ENCODE results near the gene CCHCR1. TPM values are rescaled to one million over a fixed set of nuclear protein-coding genes. Genes with fewer than 3 reads are reported as not detected.
"Not testable (repeated sequence)": the region's sequence is repeated elsewhere in the genome, so short reads cannot be mapped to it uniquely, and the experiment has no call there.

The CCHCR1 gene
- polyA plus RNA-seq (2013, experiment 1 of 2), result 22.6 TPM
- 21.6 TPM for polyA plus RNA-seq (2013, experiment 2 of 2)

- Histone ChIP-seq H3K4me3 (ENCODE audit: extremely low read depth, insufficient read depth, low read length, poor library complexity, severe bottlenecking) (peak within 1 kb of the TSS; percentile 74), H3K4me1 (ENCODE audit: control insufficient read depth, insufficient read depth, low read length, poor library complexity, severe bottlenecking) (peaks cover 5% of the 10 kb centered on the region), H3K9me3 (ENCODE audit: control insufficient read depth, low read length) (no peaks in the 10 kb centered on the region), H3K27ac (ENCODE audit: low read depth, low read length, severe bottlenecking) (no peak within 1 kb of the TSS), H3K36me3 (ENCODE audit: control insufficient read depth, insufficient read depth, low read length) (peaks cover 41% of the 10 kb centered on the region)
- 8 to 12% methylated on average over 11 to 12 of the region's 14 CpGs for WGBS, 2 experiments (ENCODE audit: insufficient coverage in 2 of 2)
Observed at GRCh38 chr6:31157513-31158139, at the start of gene CCHCR1. TSS of gene CCHCR1 (minus strand) at chr6:31157802. CDS start at chr6:31157600, 202 bp downstream.

GRCh38 chr6:31205638-31206037, 48.0 kb upstream of the CCHCR1 start:
- Histone ChIP-seq H3K4me1 (ENCODE audit: control insufficient read depth, insufficient read depth, low read length, poor library complexity, severe bottlenecking) (peaks cover 13% of the 10 kb centered on the region), H3K4me3 (ENCODE audit: extremely low read depth, insufficient read depth, low read length, poor library complexity, severe bottlenecking) (no peak overlapping the region), H3K9me3 (ENCODE audit: control insufficient read depth, low read length) (peaks cover 3% of the 10 kb centered on the region), H3K27ac (ENCODE audit: low read depth, low read length, severe bottlenecking) (no peak overlapping the region), H3K36me3 (ENCODE audit: control insufficient read depth, insufficient read depth, low read length) (no peaks in the 10 kb centered on the region)
- 83 to 94% methylated on average over 1 to 2 of the region's 2 CpGs for WGBS, 2 experiments (ENCODE audit: insufficient coverage in 2 of 2)

GRCh38 chr6:31204751-31205145, 47.1 kb upstream of the CCHCR1 start:
- peaks cover 13% of the 10 kb centered on the region for H3K4me1 ChIP-seq (ENCODE audit: control insufficient read depth, insufficient read depth, low read length, poor library complexity, severe bottlenecking)
- no peak overlapping the region for H3K27ac ChIP-seq (ENCODE audit: low read depth, low read length, severe bottlenecking)
- no peaks in the 10 kb centered on the region for H3K36me3 ChIP-seq (ENCODE audit: control insufficient read depth, insufficient read depth, low read length)
- H3K4me3 ChIP-seq (ENCODE audit: extremely low read depth, insufficient read depth, low read length, poor library complexity, severe bottlenecking), result no peak overlapping the region
- 79% methylated on average over 3 of the region's 4 CpGs for WGBS, 2 experiments (ENCODE audit: insufficient coverage in 2 of 2)
- H3K9me3 ChIP-seq (ENCODE audit: control insufficient read depth, low read length), result peaks cover 3% of the 10 kb centered on the region

GRCh38 chr6:31203345-31203979, 45.9 kb upstream of the CCHCR1 start:
- Histone ChIP-seq H3K27ac (ENCODE audit: low read depth, low read length, severe bottlenecking) (peak overlapping the region; percentile 58), H3K4me3 (ENCODE audit: extremely low read depth, insufficient read depth, low read length, poor library complexity, severe bottlenecking) (no peak overlapping the region), H3K9me3 (ENCODE audit: control insufficient read depth, low read length) (peaks cover 3% of the 10 kb centered on the region), H3K4me1 (ENCODE audit: control insufficient read depth, insufficient read depth, low read length, poor library complexity, severe bottlenecking) (peaks cover 13% of the 10 kb centered on the region), H3K36me3 (ENCODE audit: control insufficient read depth, insufficient read depth, low read length) (no peaks in the 10 kb centered on the region)
- WGBS, 2 experiments (ENCODE audit: insufficient coverage in 2 of 2), result 60% methylated on average over 2 of the region's 5 CpGs; no CpG with 5 or more reads in 1 of the 2 experiments

GRCh38 chr6:31202259-31203166, 44.9 kb upstream of the CCHCR1 start:
- Histone ChIP-seq H3K4me3 (ENCODE audit: extremely low read depth, insufficient read depth, low read length, poor library complexity, severe bottlenecking) (no peak overlapping the region), H3K9me3 (ENCODE audit: control insufficient read depth, low read length) (peaks cover 3% of the 10 kb centered on the region), H3K36me3 (ENCODE audit: control insufficient read depth, insufficient read depth, low read length) (no peaks in the 10 kb centered on the region), H3K27ac (ENCODE audit: low read depth, low read length, severe bottlenecking) (no peak overlapping the region), H3K4me1 (ENCODE audit: control insufficient read depth, insufficient read depth, low read length, poor library complexity, severe bottlenecking) (peaks cover 13% of the 10 kb centered on the region)
- 48 to 84% methylated on average over 3 to 7 of the region's 11 CpGs for WGBS, 2 experiments (ENCODE audit: insufficient coverage in 2 of 2)

- not testable (repeated sequence) for H3K4me3 ChIP-seq (ENCODE audit: extremely low read depth, insufficient read depth, low read length, poor library complexity, severe bottlenecking); H3K36me3 ChIP-seq (ENCODE audit: control insufficient read depth, insufficient read depth, low read length); H3K9me3 ChIP-seq (ENCODE audit: control insufficient read depth, low read length); H3K27ac ChIP-seq (ENCODE audit: low read depth, low read length, severe bottlenecking)
- WGBS, 2 experiments (ENCODE audit: insufficient coverage in 2 of 2), result 100% methylated on average over 1 of the region's 4 CpGs; no CpG with 5 or more reads in 1 of the 2 experiments
- H3K4me1 ChIP-seq (ENCODE audit: control insufficient read depth, insufficient read depth, low read length, poor library complexity, severe bottlenecking), result peaks cover 10% of the 10 kb centered on the region
Observed at GRCh38 chr6:31199105-31199452, 41.5 kb upstream of the CCHCR1 start.

- 3 to 4% methylated on average over 36 of the region's 45 CpGs for WGBS, 2 experiments (ENCODE audit: insufficient coverage in 2 of 2)
- Histone ChIP-seq H3K4me1 (ENCODE audit: control insufficient read depth, insufficient read depth, low read length, poor library complexity, severe bottlenecking) (peaks cover under 1% of the 10 kb centered on the region), H3K9me3 (ENCODE audit: control insufficient read depth, low read length) (peaks cover 3% of the 10 kb centered on the region), H3K4me3 (ENCODE audit: extremely low read depth, insufficient read depth, low read length, poor library complexity, severe bottlenecking) (peak overlapping the region; percentile 60), H3K36me3 (ENCODE audit: control insufficient read depth, insufficient read depth, low read length) (no peaks in the 10 kb centered on the region), H3K27ac (ENCODE audit: low read depth, low read length, severe bottlenecking) (peak overlapping the region; percentile 72)
Observed at GRCh38 chr6:31197559-31198305, 40.1 kb upstream of the CCHCR1 start.

- not testable (repeated sequence) for H3K9me3 ChIP-seq (ENCODE audit: control insufficient read depth, low read length); H3K36me3 ChIP-seq (ENCODE audit: control insufficient read depth, insufficient read depth, low read length); H3K4me3 ChIP-seq (ENCODE audit: extremely low read depth, insufficient read depth, low read length, poor library complexity, severe bottlenecking); H3K4me1 ChIP-seq (ENCODE audit: control insufficient read depth, insufficient read depth, low read length, poor library complexity, severe bottlenecking); H3K27ac ChIP-seq (ENCODE audit: low read depth, low read length, severe bottlenecking)
- WGBS, 2 experiments (ENCODE audit: insufficient coverage in 2 of 2), result 93 to 95% methylated on average over 15 to 20 of the region's 25 CpGs
Observed at GRCh38 chr6:31196251-31197022, 38.8 kb upstream of the CCHCR1 start.

- H3K36me3 ChIP-seq (ENCODE audit: control insufficient read depth, insufficient read depth, low read length); H3K4me1 ChIP-seq (ENCODE audit: control insufficient read depth, insufficient read depth, low read length, poor library complexity, severe bottlenecking); H3K27ac ChIP-seq (ENCODE audit: low read depth, low read length, severe bottlenecking); H3K4me3 ChIP-seq (ENCODE audit: extremely low read depth, insufficient read depth, low read length, poor library complexity, severe bottlenecking); H3K9me3 ChIP-seq (ENCODE audit: control insufficient read depth, low read length): not testable (repeated sequence)
- 97 to 98% methylated on average over 7 to 22 of the region's 41 CpGs for WGBS, 2 experiments (ENCODE audit: insufficient coverage in 2 of 2)
Observed at GRCh38 chr6:31195308-31195979, 37.8 kb upstream of the CCHCR1 start.

All from mesodermal cell (in vitro differentiated cells).